Measurements from ENCODE around the gene CRTAP.
"Not testable (repeated sequence)": the region's sequence is repeated elsewhere in the genome, so short reads cannot be mapped to it uniquely, and the experiment has no call there.

CRTAP gene

GRCh38 chr3:33139996-33140395, 26.2 kb downstream of the CRTAP start:
- DNase-seq (ENCODE audit: insufficient read length, low spot score), result no peak
- no peak for TF ChIP-seq POLR2A (IDR thresholded peaks at IDR 0.05; ENCODE audit: low read depth, low read length)
- FAIRE-seq, result no peak

GRCh38 chr3:33141006-33141405, 27.2 kb downstream of the CRTAP start:
- FAIRE-seq (no peak), DNase-seq (ENCODE audit: insufficient read length, low spot score) (no peak)
- no peak for TF ChIP-seq POLR2A (IDR thresholded peaks at IDR 0.05; ENCODE audit: low read depth, low read length)

- no peak for TF ChIP-seq POLR2A (IDR thresholded peaks at IDR 0.05; ENCODE audit: low read depth, low read length)
- FAIRE-seq (no peak), DNase-seq (ENCODE audit: insufficient read length, low spot score) (no peak)
Measured at GRCh38 chr3:33144433-33144832, 30.6 kb downstream of the CRTAP start.

GRCh38 chr3:33145221-33145900, 31.5 kb downstream of the CRTAP start:
- no peak for DNase-seq (ENCODE audit: insufficient read length, low spot score)
- no peak for FAIRE-seq
- no peak for TF ChIP-seq POLR2A (IDR thresholded peaks at IDR 0.05; ENCODE audit: low read depth, low read length)

- FAIRE-seq (no peak), DNase-seq (ENCODE audit: insufficient read length, low spot score) (no peak)
- no peak for TF ChIP-seq POLR2A (IDR thresholded peaks at IDR 0.05; ENCODE audit: low read depth, low read length)
Measured at GRCh38 chr3:33145901-33146580, 32.2 kb downstream of the CRTAP start.

GRCh38 chr3:33146791-33147445, 33.1 kb downstream of the CRTAP start:
- no peak for DNase-seq (ENCODE audit: insufficient read length, low spot score)
- no peak for FAIRE-seq
- no peak for TF ChIP-seq POLR2A (IDR thresholded peaks at IDR 0.05; ENCODE audit: low read depth, low read length)

- FAIRE-seq (no peak), DNase-seq (ENCODE audit: insufficient read length, low spot score) (no peak)
- TF ChIP-seq POLR2A (IDR thresholded peaks at IDR 0.05; ENCODE audit: low read depth, low read length), result no peak
Measured at GRCh38 chr3:33149342-33149741, 35.5 kb downstream of the CRTAP start.

GRCh38 chr3:33152363-33153360, 38.8 kb downstream of the CRTAP start:
- TF ChIP-seq POLR2A (IDR thresholded peaks at IDR 0.05; ENCODE audit: low read depth, low read length), result no peak
- FAIRE-seq, result no peak

GRCh38 chr3:33153782-33154181, 40.0 kb downstream of the CRTAP start:
- no peak for TF ChIP-seq POLR2A (IDR thresholded peaks at IDR 0.05; ENCODE audit: low read depth, low read length)
- FAIRE-seq (no peak), DNase-seq (ENCODE audit: insufficient read length, low spot score) (no peak)

More at GRCh38 chr3:33152363-33153360, 38.8 kb downstream of the CRTAP start:
- peak; percentile 39 for DNase-seq (ENCODE audit: insufficient read length, low spot score)

GRCh38 chr3:33155301-33155700, 41.5 kb downstream of the CRTAP start:
- FAIRE-seq (no peak), DNase-seq (ENCODE audit: insufficient read length, low spot score) (no peak)
- no peak for TF ChIP-seq POLR2A (IDR thresholded peaks at IDR 0.05; ENCODE audit: low read depth, low read length)

- TF ChIP-seq POLR2A (IDR thresholded peaks at IDR 0.05; ENCODE audit: low read depth, low read length), result no peak
- DNase-seq (ENCODE audit: insufficient read length, low spot score) (no peak), FAIRE-seq (no peak)
Measured at GRCh38 chr3:33159234-33159633, 45.4 kb downstream of the CRTAP start.

- FAIRE-seq (no peak), DNase-seq (ENCODE audit: insufficient read length, low spot score) (no peak)
- no peak for TF ChIP-seq POLR2A (IDR thresholded peaks at IDR 0.05; ENCODE audit: low read depth, low read length)
Measured at GRCh38 chr3:33159981-33160380, 46.2 kb downstream of the CRTAP start.

- not testable (repeated sequence) for DNase-seq (ENCODE audit: insufficient read length, low spot score); FAIRE-seq
Measured at GRCh38 chr3:33162621-33163020, 48.8 kb downstream of the CRTAP start.

- FAIRE-seq, result no peak
Measured at GRCh38 chr3:33165372-33165771, 51.6 kb downstream of the CRTAP start.

More at GRCh38 chr3:33165372-33165771, 51.6 kb downstream of the CRTAP start:
- TF ChIP-seq POLR2A (IDR thresholded peaks at IDR 0.05; ENCODE audit: low read depth, low read length), result no peak
- no peak for DNase-seq (ENCODE audit: insufficient read length, low spot score)

Measured in H54 (cell line).